Smooth muscle cell (in vitro differentiated cells): ENCODE results near the gene GCLM. TPM values are rescaled to one million over a fixed set of nuclear protein-coding genes. Genes with fewer than 3 reads are reported as not detected.
A peak's percentile ranks its signal among the peaks of the same experiment; 100 is the strongest.

ENCODE experiments used
- DNase-seq: peaks from one replicate; lab custom pipeline; 2025; ENCODE audit not compliant: unreplicated experiment; lab: John Stamatoyannopoulos, UW
- H2AFZ ChIP-seq: fragments of 200-600 bp; sonication (generic); 2 replicates; pipeline ENCODE4 v1.6.0; 2016; ENCODE audit warnings: antibody characterized with exemption, low read depth, mild to moderate bottlenecking
- H3F3A ChIP-seq: fragments of 200-600 bp; sonication (generic); 2 replicates; pipeline ENCODE4 v1.6.0; 2017; ENCODE audit warnings: antibody characterized with exemption, low read depth
- H3K27ac ChIP-seq: fragments of 200-600 bp; sonication (generic); 2 replicates; pipeline ENCODE4 v1.5.1; 2016; ENCODE audit warnings: low read depth, mild to moderate bottlenecking
- H3K27me3 ChIP-seq: fragments of 200-600 bp; sonication (generic); 2 replicates; pipeline ENCODE4 v1.6.1; 2016; ENCODE audit warnings: low read depth, mild to moderate bottlenecking
- H3K36me3 ChIP-seq: fragments of 200-600 bp; sonication (generic); 2 replicates; pipeline ENCODE4 v1.5.1; 2016; ENCODE audit warnings: low read depth
- H3K4me1 ChIP-seq: fragments of 200-600 bp; sonication (generic); 2 replicates; pipeline ENCODE4 v1.5.1; 2016; ENCODE audit warnings: low read depth
- H3K4me2 ChIP-seq: fragments of 200-600 bp; sonication (generic); 2 replicates; pipeline ENCODE4 v1.6.0; 2016; ENCODE audit warnings: mild to moderate bottlenecking
- H3K4me3 ChIP-seq: fragments of 200-600 bp; sonication (generic); 2 replicates; pipeline ENCODE4 v1.5.1; 2016; ENCODE audit warnings: mild to moderate bottlenecking
- H3K79me2 ChIP-seq: fragments of 200-600 bp; sonication (generic); 2 replicates; pipeline ENCODE4 v1.6.0; 2016; ENCODE audit warnings: low read depth, mild to moderate bottlenecking
- H3K9ac ChIP-seq: fragments of 200-600 bp; sonication (generic); 2 replicates; pipeline ENCODE4 v1.6.0; 2016; ENCODE audit warnings: low read depth
- H3K9me3 ChIP-seq: fragments of 200-600 bp; sonication (generic); replicated peaks from 2 replicates; pipeline ENCODE4 v1.5.1; 2016; ENCODE audit warnings: low read depth
- H4K20me1 ChIP-seq: fragments of 200-600 bp; sonication (generic); 2 replicates; pipeline ENCODE4 v1.6.0; 2016; ENCODE audit warnings: low read depth
- WGBS: methylation state at CpG from one replicate; pipeline ENCODE4 v1.1.7; 2016; ENCODE audit warnings: low lambda C conversion rate; 5-methylcytosine and 5-hydroxymethylcytosine counted together
- microRNA counts: library from miRNA; unstranded; fragments of <30 nt; microRNA quantifications from one replicate; lab custom pipeline; 2016
- microRNA-seq: library from miRNA; unstranded; fragments of <30 nt; microRNA quantifications from one replicate; pipeline ENCODE4, GENCODE V29; 2016; ENCODE audit warnings: borderline number of aligned reads
- polyA plus RNA-seq: library from polyadenylated mRNA; unstranded; fragments of >200 nt; fragmentation: Nextera tagmentation; extraction: Ambion mirVana; gene quantifications from 2 replicates; pipeline ENCODE4 v1.2.1, GENCODE V29; 2016
- small RNA-seq: library from RNA; depleted of rRNA; stranded (forward); fragments of <200 nt; gene quantifications from one replicate; pipeline ENCODE3, GENCODE V24; 2014
- total RNA-seq: library from RNA; depleted of rRNA; stranded (reverse); fragments of >200 nt; gene quantifications from 2 replicates; pipeline ENCODE4 v1.2.3, GENCODE V29; 2014
- TF ChIP-seq, protein P1 (sequence below): fragments of 200-600 bp; sonication (generic); IDR thresholded peaks from 2 replicates; pipeline ENCODE4 v1.5.1; 2017; ENCODE audit warnings: borderline replicate concordance, mild to moderate bottlenecking, antibody characterized with exemption; ENCODE audit not compliant: insufficient read depth, poor library complexity, severe bottlenecking

The GCLM gene
- total and polyA plus RNA-seq, 2 experiments from 2014 or later: 9.7 to 15.9 TPM

DNA sequence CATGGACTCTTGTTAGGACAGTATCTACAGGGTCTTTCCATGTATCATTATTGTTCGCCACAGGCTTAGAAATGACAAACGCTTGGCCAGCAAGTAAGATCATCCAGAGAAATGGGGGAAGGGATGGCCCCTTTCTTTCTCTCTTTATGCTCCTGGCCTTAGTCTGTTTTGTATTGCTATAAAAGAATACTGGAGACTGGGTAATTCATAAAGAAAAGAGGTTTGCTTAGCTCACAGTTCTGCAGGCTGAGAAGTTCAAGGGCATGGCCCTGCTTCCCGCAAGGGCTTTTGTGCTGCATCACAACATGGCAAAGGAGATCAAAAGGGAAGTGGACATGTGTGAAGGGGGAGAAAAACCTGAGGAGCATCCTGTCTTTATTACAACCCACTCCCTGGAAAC lies 71.3 kb downstream of the GCLM start:
- Histone ChIP-seq H3K4me2 (no peak overlapping the region), H3K4me1 (no peaks in the 10 kb centered on the region), H3K9me3 (peaks cover 3% of the 10 kb centered on the region), H3K27me3 (no peaks in the 10 kb centered on the region), H3F3A (peaks cover 23% of the 10 kb centered on the region), H3K4me3 (no peak overlapping the region), H3K79me2 (no peaks in the 10 kb centered on the region), H4K20me1 (no peaks in the 10 kb centered on the region), H3K27ac (no peak overlapping the region), H2AFZ (no peak overlapping the region), H3K36me3 (no peaks in the 10 kb centered on the region), H3K9ac (no peak overlapping the region)
- WGBS: 98% methylated on average over 3 of the region's 3 CpGs
- DNase-seq: no peak
- TF ChIP-seq, protein P1, sequence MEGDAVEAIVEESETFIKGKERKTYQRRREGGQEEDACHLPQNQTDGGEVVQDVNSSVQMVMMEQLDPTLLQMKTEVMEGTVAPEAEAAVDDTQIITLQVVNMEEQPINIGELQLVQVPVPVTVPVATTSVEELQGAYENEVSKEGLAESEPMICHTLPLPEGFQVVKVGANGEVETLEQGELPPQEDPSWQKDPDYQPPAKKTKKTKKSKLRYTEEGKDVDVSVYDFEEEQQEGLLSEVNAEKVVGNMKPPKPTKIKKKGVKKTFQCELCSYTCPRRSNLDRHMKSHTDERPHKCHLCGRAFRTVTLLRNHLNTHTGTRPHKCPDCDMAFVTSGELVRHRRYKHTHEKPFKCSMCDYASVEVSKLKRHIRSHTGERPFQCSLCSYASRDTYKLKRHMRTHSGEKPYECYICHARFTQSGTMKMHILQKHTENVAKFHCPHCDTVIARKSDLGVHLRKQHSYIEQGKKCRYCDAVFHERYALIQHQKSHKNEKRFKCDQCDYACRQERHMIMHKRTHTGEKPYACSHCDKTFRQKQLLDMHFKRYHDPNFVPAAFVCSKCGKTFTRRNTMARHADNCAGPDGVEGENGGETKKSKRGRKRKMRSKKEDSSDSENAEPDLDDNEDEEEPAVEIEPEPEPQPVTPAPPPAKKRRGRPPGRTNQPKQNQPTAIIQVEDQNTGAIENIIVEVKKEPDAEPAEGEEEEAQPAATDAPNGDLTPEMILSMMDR: no peak

MicroRNAs within 50 kb of the gene (microRNA counts, 767-probe panel; counts per million panel counts)
- 183 counts per million for microRNA hsa-miR-760 (lab: Ali Mortazavi, UCI)

Small RNAs within 50 kb of the gene (microRNA-seq; reads per million reads assigned to microRNA genes)
- gene MIR760: 84.2 reads per million, percentile 53 among the genes with 10 or more reads in this experiment

Small RNAs within 50 kb of the gene (small RNA-seq; reads per million reads assigned to genes)
- not detected for gene AL117351.2
- gene MIR760: 0.18 reads per million

Other genes starting within 250 kb of the GCLM start
- 24.9 and 25.6 TPM in 2 replicates for gene BCAR3, start 227.6 kb downstream of the GCLM start, total RNA-seq
- gene BCAR3, start 227.6 kb downstream of the GCLM start, polyA plus RNA-seq: 21.4 and 26.7 TPM in 2 replicates
- gene DNTTIP2, start 30.2 kb downstream of the GCLM start, total RNA-seq: 42.7 and 51.0 TPM in 2 replicates
- gene DNTTIP2, start 30.2 kb downstream of the GCLM start, polyA plus RNA-seq: 37.9 and 44.9 TPM in 2 replicates
- gene ABCA4, start 211.7 kb upstream of the GCLM start, total RNA-seq: 0.99 and 1.5 TPM in 2 replicates
- gene ABCA4, start 211.7 kb upstream of the GCLM start, polyA plus RNA-seq: 0.46 and 1.6 TPM in 2 replicates